Measurements from ENCODE around the gene GTF3A. TPM values are rescaled to one million over a fixed set of nuclear protein-coding genes. Genes with fewer than 3 reads are reported as not detected.

The GTF3A gene
- total and polyA plus RNA-seq, 2 of the 8 experiments (the other 6 are each of a cell fraction or from before 2014, with no cell fraction given), result 41.6 to 96.5 TPM

- no peak for TF ChIP-seq RXRA (IDR thresholded peaks at IDR 0.05; ENCODE audit: insufficient read depth, low read depth, low read length)
- TF ChIP-seq SP4 (IDR thresholded peaks at IDR 0.05; ENCODE audit: low read length), result no peak; the same call in 1 of the 2 replicates
These were observed at the start of gene GTF3A (continued) for GRCh38 chr13:27424246-27425157.
